HepG2 (cell line): Measurements from ENCODE around the gene GORASP2.

Experiments
- CHD2 ChIP-seq: IDR thresholded peaks from 2 replicates; pipeline ENCODE4 v1.6.1; 2011; ENCODE audit warnings: low read depth, low read length, improper control_type of control experiment
- EP300 ChIP-seq, 3 experiments: sonication (generic) in 1 of 3; formaldehyde crosslinking in 1 of 3; IDR thresholded peaks; 2 replicates each; pipeline versions ENCODE4 v1.5.1 to v1.6.1; 2011 to 2020; ENCODE audit warnings: low read depth in 2 of 3, low read length in 2 of 3, borderline replicate concordance in 1 of 3, improper control_type of control experiment in 1 of 3, mild to moderate bottlenecking in 1 of 3, missing genetic modification reagents in 1 of 3, moderate library complexity in 1 of 3
- ZMYM4 ChIP-seq: sonication (generic); formaldehyde crosslinking; IDR thresholded peaks from 2 replicates; pipeline ENCODE4 v1.8.1; 2023; ENCODE audit warnings: mild to moderate bottlenecking, missing genetic modification reagents
- ZNF235 ChIP-seq: sonication (generic); formaldehyde crosslinking; IDR thresholded peaks from 2 replicates; pipeline ENCODE4 v1.8.1; 2023; ENCODE audit warnings: mild to moderate bottlenecking, missing genetic modification reagents, borderline replicate concordance
- TF ChIP-seq, protein P1 (sequence below): sonication (generic); formaldehyde crosslinking; IDR thresholded peaks from 2 replicates; pipeline ENCODE4 v1.5.0; 2020; ENCODE audit warnings: missing genetic modification reagents
- TF ChIP-seq, protein P2 (sequence below): IDR thresholded peaks from 2 replicates; pipeline ENCODE4 v1.6.1; 2012; ENCODE audit warnings: inconsistent platforms

DNA sequence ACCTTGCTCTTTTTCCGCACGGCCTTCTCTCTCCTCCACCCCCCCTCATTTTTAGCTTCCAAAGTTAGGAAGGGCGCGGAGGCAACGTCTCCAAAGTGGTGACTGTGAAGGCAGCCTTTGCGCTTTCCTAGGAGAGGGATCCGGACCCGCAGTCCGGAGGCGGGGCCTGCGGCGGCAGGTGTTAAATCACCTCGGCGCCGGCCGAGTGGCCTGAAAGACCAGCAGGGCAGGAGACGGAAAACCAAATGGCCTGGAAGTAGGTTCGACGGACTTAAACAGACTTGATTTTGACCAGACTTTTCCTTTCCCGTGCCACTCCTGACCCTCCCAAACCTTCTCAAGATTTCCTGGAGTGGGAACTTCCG lies 615 bp downstream of the GORASP2 start:
- TF ChIP-seq ZMYM4 (no peak), ZNF235 (CRISPR knock-in tag) (no peak), EP300 (IDR thresholded peaks at IDR 0.05; ENCODE audit: low read depth in 2 of 2, low read length in 2 of 2) (no peak), EP300 (CRISPR knock-in tag; IDR thresholded peaks at IDR 0.05; ENCODE audit: borderline replicate concordance) (no peak; the same call in 1 of the 2 replicates), CHD2 (no peak)
- TF ChIP-seq, protein P1, sequence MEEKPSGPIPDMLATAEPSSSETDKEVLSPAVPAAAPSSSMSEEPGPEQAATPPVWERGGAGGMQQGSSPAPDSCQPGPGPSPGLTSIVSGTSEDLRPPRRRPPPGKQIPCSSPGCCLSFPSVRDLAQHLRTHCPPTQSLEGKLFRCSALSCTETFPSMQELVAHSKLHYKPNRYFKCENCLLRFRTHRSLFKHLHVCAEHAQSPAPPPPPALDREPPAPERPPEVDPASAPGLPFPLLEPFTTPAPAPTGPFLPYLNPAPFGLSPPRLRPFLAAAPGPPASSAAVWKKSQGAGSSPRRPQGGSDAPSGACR (CRISPR knock-in tag): no peak
- TF ChIP-seq, protein P2, sequence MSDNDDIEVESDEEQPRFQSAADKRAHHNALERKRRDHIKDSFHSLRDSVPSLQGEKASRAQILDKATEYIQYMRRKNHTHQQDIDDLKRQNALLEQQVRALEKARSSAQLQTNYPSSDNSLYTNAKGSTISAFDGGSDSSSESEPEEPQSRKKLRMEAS: no peak
